NB4 (cell line): Measurements from ENCODE around the gene CDH26.

Source experiments
- CTCF ChIP-seq: IDR thresholded peaks from one replicate; pipeline ENCODE4 v1.5.1; 2012; ENCODE audit warnings: low read depth, low read length
- MAX ChIP-seq: IDR thresholded peaks from 2 replicates; pipeline ENCODE4 v1.6.1; 2011; ENCODE audit warnings: low read depth, low read length
- POLR2A ChIP-seq: IDR thresholded peaks from 2 replicates; pipeline ENCODE4 v1.6.1; 2011; ENCODE audit warnings: mild to moderate bottlenecking; ENCODE audit not compliant: insufficient read length; ENCODE audit errors: extremely low read depth

GRCh38 chr20:60057866-60058807, 99.9 kb downstream of the CDH26 start:
- TF ChIP-seq POLR2A (peak; percentile 57), CTCF (no peak), MAX (peak; percentile 94)
